Esophagus muscularis mucosa (tissue), 3 donors: ENCODE measurements around the gene GPM6B.

Source experiments
- CTCF ChIP-seq, 3 experiments: fragments of 200-600 bp in 2 of 3; fragments of 450-650 bp in 1 of 3; sonication (generic) in 2 of 3; IDR thresholded peaks; one replicate each; pipeline ENCODE4 v1.5.1; 2017 to 2019; ENCODE audit warnings: antibody characterized with exemption in 3 of 3, mild to moderate bottlenecking in 2 of 3, moderate library complexity in 1 of 3
- POLR2AphosphoS5 ChIP-seq, 2 donors: sonication (generic); formaldehyde crosslinking; IDR thresholded peaks; one replicate each; pipeline ENCODE4 v1.6.1; 2017; ENCODE audit warnings: antibody characterized with exemption in 2 of 2

- TF ChIP-seq POLR2AphosphoS5 (IDR thresholded peaks at IDR 0.05) = no peak
- no peak for TF ChIP-seq CTCF (IDR thresholded peaks at IDR 0.05)
Measured at GRCh38 chrX:13794417-13794816, 22.5 kb downstream of the GPM6B start.
